Body of pancreas (tissue), 4 donors: ENCODE results near the gene BBS4.
"Not testable (repeated sequence)": the region's sequence is repeated elsewhere in the genome, so short reads cannot be mapped to it uniquely, and the experiment has no call there.

Source experiments
- POLR2A ChIP-seq, 3 donors: fragments of 450-650 bp; IDR thresholded peaks; one replicate each; pipeline ENCODE4 v1.6.1; 2016; ENCODE audit warnings: antibody characterized with exemption in 3 of 3, mild to moderate bottlenecking in 2 of 3
- TF ChIP-seq, protein P1 (sequence below), 7 experiments: fragments of 450-650 bp in 4 of 7; fragments of 200-600 bp in 3 of 7; sonication (generic) in 3 of 7; IDR thresholded peaks; one replicate each; pipeline ENCODE4 v1.5.1; 2016 to 2019; ENCODE audit warnings: antibody characterized with exemption in 7 of 7

GRCh38 chr15:72648631-72649253 is 37.3 kb upstream of the BBS4 start:
- TF ChIP-seq, protein P1, sequence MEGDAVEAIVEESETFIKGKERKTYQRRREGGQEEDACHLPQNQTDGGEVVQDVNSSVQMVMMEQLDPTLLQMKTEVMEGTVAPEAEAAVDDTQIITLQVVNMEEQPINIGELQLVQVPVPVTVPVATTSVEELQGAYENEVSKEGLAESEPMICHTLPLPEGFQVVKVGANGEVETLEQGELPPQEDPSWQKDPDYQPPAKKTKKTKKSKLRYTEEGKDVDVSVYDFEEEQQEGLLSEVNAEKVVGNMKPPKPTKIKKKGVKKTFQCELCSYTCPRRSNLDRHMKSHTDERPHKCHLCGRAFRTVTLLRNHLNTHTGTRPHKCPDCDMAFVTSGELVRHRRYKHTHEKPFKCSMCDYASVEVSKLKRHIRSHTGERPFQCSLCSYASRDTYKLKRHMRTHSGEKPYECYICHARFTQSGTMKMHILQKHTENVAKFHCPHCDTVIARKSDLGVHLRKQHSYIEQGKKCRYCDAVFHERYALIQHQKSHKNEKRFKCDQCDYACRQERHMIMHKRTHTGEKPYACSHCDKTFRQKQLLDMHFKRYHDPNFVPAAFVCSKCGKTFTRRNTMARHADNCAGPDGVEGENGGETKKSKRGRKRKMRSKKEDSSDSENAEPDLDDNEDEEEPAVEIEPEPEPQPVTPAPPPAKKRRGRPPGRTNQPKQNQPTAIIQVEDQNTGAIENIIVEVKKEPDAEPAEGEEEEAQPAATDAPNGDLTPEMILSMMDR (IDR thresholded peaks at IDR 0.05), result not testable (repeated sequence)
- TF ChIP-seq POLR2A (IDR thresholded peaks at IDR 0.05), result not testable (repeated sequence)
